A673 (cell line): ENCODE measurements around the gene TNFAIP8L1. TPM values are rescaled to one million over a fixed set of nuclear protein-coding genes. Genes with fewer than 3 reads are reported as not detected.

Experiments used
- BruUV-seq: library from RNA; stranded (reverse); fragments of 400-500 nt; replicated peaks from 2 replicates; lab custom pipeline; 2021; lab: Mats Ljungman, UMichigan
- CTCF ChIA-PET: fragments of 300-600 bp; sonication (Branson Sonifier 250); formaldehyde crosslinking; loops from one replicate; lab custom pipeline; 2022; ENCODE audit warnings: antibody characterized with exemption; lab: Charles Lee
- POLR2A ChIA-PET: fragments of 300-600 bp; sonication (Branson Sonifier 250); formaldehyde crosslinking; loops from one replicate; lab custom pipeline; 2022; ENCODE audit warnings: antibody characterized with exemption; ENCODE audit not compliant: low non-redundant PET; lab: Charles Lee
- DNase-seq: peaks from one replicate; pipeline ENCODE4 v3.0.0-alpha.2; 2015; ENCODE audit warnings: low spot score
- H3K27ac ChIP-seq: fragments of 200-600 bp; sonication (generic); 2 replicates; pipeline ENCODE4 v1.5.1; 2016; ENCODE audit warnings: mixed run types, low read depth, mild to moderate bottlenecking, mixed read lengths, antibody characterized with exemption, low read length; ENCODE audit not compliant: poor library complexity, severe bottlenecking
- H3K27me3 ChIP-seq: fragments of 200-600 bp; sonication (generic); replicated peaks from 2 replicates; pipeline ENCODE4 v1.6.1; 2017; ENCODE audit warnings: mixed run types, low read depth, mild to moderate bottlenecking, mixed read lengths, antibody characterized with exemption, low read length; ENCODE audit not compliant: insufficient read depth, poor library complexity
- H3K36me3 ChIP-seq: fragments of 200-600 bp; sonication (generic); 2 replicates; pipeline ENCODE4 v1.6.1; 2016; ENCODE audit warnings: mixed run types, mild to moderate bottlenecking, mixed read lengths, antibody characterized with exemption, low read length; ENCODE audit not compliant: insufficient read depth, poor library complexity, severe bottlenecking
- H3K4me1 ChIP-seq: fragments of 200-600 bp; sonication (generic); 2 replicates; pipeline ENCODE4 v1.6.1; 2017; ENCODE audit warnings: mixed run types, mild to moderate bottlenecking, mixed read lengths, antibody characterized with exemption, low read length; ENCODE audit not compliant: insufficient read depth, poor library complexity, severe bottlenecking
- H3K4me3 ChIP-seq: fragments of 200-600 bp; sonication (generic); 2 replicates; pipeline ENCODE4 v1.5.1; 2016; ENCODE audit warnings: low read depth, mixed run types, mild to moderate bottlenecking, mixed read lengths, low read length; ENCODE audit not compliant: poor library complexity, severe bottlenecking
- H3K9me3 ChIP-seq: fragments of 200-600 bp; sonication (generic); 2 replicates; pipeline ENCODE4 v1.6.1; 2016; ENCODE audit warnings: mixed run types, low read depth, mild to moderate bottlenecking, mixed read lengths, antibody characterized with exemption, low read length; ENCODE audit not compliant: poor library complexity, severe bottlenecking
- EZH2 ChIP-seq: fragments of 200-600 bp; sonication (generic); IDR thresholded peaks from 2 replicates; pipeline ENCODE4 v1.6.1; 2017; ENCODE audit warnings: borderline replicate concordance, low read depth, mild to moderate bottlenecking, mixed read lengths, antibody characterized with exemption, low read length; ENCODE audit not compliant: poor library complexity, severe bottlenecking
- intact Hi-C: fragments of 100-400 bp; cut with micrococcal nuclease; formaldehyde crosslinking; loops from one replicate; pipeline ENCODE4 v1.10.0; 2022; ENCODE audit not compliant: unreplicated experiment
- total RNA-seq: library from RNA; stranded (reverse); gene quantifications from 2 replicates; pipeline ENCODE4 v1.2.3, GENCODE V29; 2021
- TF ChIP-seq, protein P1 (sequence below): fragments of 300-800, 200-600 bp; sonication (generic); conservative IDR thresholded peaks from 2 replicates; pipeline ENCODE4 v1.5.1; 2017; ENCODE audit warnings: low read depth, mild to moderate bottlenecking, antibody characterized with exemption, low read length, moderate library complexity, mixed read lengths

The TNFAIP8L1 gene
- total RNA-seq, 1 experiment from 2014 or later = 24.7 TPM

DNA sequence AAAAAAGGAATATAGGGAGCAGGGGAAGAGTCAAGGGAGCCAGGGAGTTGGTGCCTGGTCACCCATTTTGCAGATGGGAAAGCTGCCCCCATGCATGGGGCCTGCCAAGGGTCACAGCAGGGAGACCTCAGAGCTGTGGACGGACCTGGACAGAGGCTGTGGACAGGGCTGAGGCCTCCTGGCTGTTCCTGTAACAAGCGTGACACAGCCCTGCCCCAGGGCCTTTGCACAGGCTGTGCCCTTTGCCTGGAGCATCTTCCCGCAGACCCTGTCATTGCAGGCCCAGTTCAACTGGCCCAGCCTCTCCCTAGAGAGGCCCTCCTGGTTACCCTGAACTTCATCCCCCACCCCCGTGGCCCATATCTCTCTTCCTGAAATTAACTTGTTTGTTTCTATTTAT lies 6.4 kb downstream of the TNFAIP8L1 start:
- ChIA-PET CTCF (interaction anchor here (0.7 kb wide), 1 partner anchor 369 kb away, joined by 4 read pairs; no protein-coding TSS in a partner anchor), POLR2A (no interaction called here)
- H3K4me3 ChIP-seq = no peak overlapping the region
- no peaks in the 10 kb centered on the region for H3K36me3 ChIP-seq
- no peaks in the 10 kb centered on the region for H3K9me3 ChIP-seq
- H3K4me1 ChIP-seq = peaks cover 3% of the 10 kb centered on the region
- TF ChIP-seq EZH2 = no peak
- TF ChIP-seq, protein P1, sequence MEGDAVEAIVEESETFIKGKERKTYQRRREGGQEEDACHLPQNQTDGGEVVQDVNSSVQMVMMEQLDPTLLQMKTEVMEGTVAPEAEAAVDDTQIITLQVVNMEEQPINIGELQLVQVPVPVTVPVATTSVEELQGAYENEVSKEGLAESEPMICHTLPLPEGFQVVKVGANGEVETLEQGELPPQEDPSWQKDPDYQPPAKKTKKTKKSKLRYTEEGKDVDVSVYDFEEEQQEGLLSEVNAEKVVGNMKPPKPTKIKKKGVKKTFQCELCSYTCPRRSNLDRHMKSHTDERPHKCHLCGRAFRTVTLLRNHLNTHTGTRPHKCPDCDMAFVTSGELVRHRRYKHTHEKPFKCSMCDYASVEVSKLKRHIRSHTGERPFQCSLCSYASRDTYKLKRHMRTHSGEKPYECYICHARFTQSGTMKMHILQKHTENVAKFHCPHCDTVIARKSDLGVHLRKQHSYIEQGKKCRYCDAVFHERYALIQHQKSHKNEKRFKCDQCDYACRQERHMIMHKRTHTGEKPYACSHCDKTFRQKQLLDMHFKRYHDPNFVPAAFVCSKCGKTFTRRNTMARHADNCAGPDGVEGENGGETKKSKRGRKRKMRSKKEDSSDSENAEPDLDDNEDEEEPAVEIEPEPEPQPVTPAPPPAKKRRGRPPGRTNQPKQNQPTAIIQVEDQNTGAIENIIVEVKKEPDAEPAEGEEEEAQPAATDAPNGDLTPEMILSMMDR = no peak
- H3K27me3 ChIP-seq = no peaks in the 10 kb centered on the region
- no peak overlapping the region for H3K27ac ChIP-seq
- no peak for DNase-seq
- BruUV-seq = no TSS peak
- intact Hi-C loops = no loop called here

DNA sequence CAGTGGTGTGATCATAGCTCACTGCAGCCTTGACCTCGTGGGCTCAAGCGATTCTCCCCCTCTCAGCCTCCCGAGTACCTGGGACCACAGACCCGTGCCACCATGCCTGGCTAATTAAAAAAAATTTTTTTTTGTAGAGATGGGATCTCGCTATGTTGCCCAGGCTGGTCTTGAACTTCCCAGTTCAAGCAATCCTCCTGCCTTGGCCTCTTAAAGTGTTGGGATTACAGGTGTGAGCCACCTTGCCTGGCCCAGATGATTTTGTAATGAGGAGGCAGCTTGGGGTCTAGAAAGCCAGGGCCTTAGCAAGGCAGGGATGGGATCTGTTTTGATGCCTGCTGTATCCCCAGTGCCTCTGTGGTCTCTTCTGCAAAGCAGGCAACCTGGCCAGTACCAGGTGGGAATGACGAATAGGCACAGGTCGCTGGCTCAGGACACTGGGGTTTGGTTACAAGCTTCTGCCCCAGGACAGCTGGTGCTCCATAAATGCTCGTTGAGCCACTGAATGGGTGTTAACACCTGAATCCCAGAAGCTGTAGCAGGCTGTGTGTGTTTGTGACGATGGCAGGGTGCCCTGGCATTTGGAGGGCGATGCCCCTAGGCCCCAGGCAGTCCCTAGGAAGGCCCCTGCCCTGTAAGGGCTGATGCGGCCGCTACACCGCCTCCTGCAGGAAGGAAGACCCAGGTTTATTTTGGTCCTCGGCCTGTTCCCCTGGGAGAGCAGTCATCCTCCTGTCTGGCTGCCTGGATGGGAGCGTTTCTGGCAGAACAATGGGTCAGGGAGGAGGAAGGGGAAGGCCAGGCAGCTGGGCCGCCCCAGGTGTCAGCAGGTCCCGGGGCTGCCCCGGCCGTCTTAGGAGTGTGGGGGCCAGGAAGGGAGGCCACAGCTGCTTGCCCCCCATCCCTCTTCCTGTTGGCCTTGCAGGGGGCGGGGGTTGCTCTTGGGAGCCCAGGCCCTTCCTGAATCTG lies 8.6 kb downstream of the TNFAIP8L1 start:
- TF ChIP-seq, protein P1 = no peak
- TF ChIP-seq EZH2 = no peak
- Histone ChIP-seq H3K27ac (no peak overlapping the region), H3K4me1 (no peaks in the 10 kb centered on the region), H3K9me3 (no peaks in the 10 kb centered on the region), H3K4me3 (no peak overlapping the region), H3K36me3 (peaks cover 12% of the 10 kb centered on the region), H3K27me3 (no peaks in the 10 kb centered on the region)
- CTCF ChIA-PET = interaction anchor here (0.5 kb wide), 1 partner anchor 12 kb away, joined by 3 read pairs; no protein-coding TSS in a partner anchor
- POLR2A ChIA-PET = no interaction called here
- no peak for DNase-seq
- no TSS peak for BruUV-seq
- intact Hi-C loops = no loop called here

DNA sequence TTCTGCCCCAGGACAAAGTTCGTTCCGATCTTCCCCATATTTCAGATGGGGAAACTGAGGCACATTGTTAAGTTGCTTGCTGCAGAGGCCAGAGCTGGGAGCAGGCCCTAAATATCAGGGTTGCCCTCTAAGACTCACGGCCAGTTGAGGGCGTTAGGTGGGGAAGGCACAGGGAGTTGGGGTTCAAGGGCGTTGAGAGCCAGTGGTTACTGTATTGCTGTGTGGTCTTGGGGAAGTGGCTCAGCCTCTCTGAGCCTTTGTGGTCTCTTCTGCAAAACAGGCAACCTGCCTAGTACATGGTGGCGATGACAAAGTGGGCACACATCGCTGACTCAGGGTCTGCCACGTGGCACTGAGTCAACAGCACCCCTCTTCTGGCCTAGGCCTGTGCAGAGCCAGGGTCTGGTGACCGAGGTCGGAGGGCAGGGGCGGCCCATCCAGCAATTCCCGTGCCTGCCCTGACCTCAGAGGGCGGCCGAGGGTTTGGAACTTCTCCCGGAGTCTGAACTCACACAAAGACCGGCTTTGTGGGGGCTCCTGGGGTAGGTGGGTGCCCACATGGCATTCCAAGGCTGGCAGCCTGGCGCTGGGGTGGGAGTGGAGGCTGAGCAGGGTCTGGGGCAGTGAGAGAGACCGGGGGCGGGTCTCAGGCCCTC lies 10.2 kb downstream of the TNFAIP8L1 start:
- H3K9me3 ChIP-seq = no peaks in the 10 kb centered on the region
- H3K27ac ChIP-seq = no peak overlapping the region
- DNase-seq = no peak
- TF ChIP-seq, protein P1 = no peak
- TF ChIP-seq EZH2 = no peak
- H3K27me3 ChIP-seq = no peaks in the 10 kb centered on the region
- intact Hi-C loops = no loop called here
- H3K36me3 ChIP-seq = peaks cover 18% of the 10 kb centered on the region
- ChIA-PET CTCF (no interaction called here), POLR2A (no interaction called here)
- H3K4me1 ChIP-seq = no peaks in the 10 kb centered on the region
- no TSS peak for BruUV-seq
- no peak overlapping the region for H3K4me3 ChIP-seq
